T-helper 9 cell (primary cell): ENCODE results near the gene RNF207.

Source experiments
- DNase-seq: peaks from one replicate; pipeline ENCODE4 v3.0.0-alpha.2; 2020

Gene RNF207

GRCh38 chr1:6174621-6175410, 31.1 kb upstream of the RNF207 start:
- no peak for DNase-seq

GRCh38 chr1:6175411-6175828, 30.5 kb upstream of the RNF207 start:
- DNase-seq = no peak

GRCh38 chr1:6176779-6177178, 29.1 kb upstream of the RNF207 start:
- DNase-seq = no peak

GRCh38 chr1:6177681-6178380, 28.1 kb upstream of the RNF207 start:
- no peak for DNase-seq

GRCh38 chr1:6178751-6179563, 27.0 kb upstream of the RNF207 start:
- DNase-seq = no peak

GRCh38 chr1:6179564-6180175, 26.2 kb upstream of the RNF207 start:
- DNase-seq = no peak

GRCh38 chr1:6180268-6180706, 25.6 kb upstream of the RNF207 start, which contains the start of gene CHD5:
CHD5 (minus strand) TSS chr1:6180321; CDS start chr1:6180023, 298 bp downstream.
- no peak for DNase-seq

GRCh38 chr1:6180707-6181311, 25.1 kb upstream of the RNF207 start:
- no peak for DNase-seq

- DNase-seq = no peak
These were observed 24.6 kb upstream of the RNF207 start for GRCh38 chr1:6181347-6181770.

- DNase-seq = no peak
These were observed 22.4 kb upstream of the RNF207 start for GRCh38 chr1:6183520-6183989.

- DNase-seq = no peak
These were observed 21.7 kb upstream of the RNF207 start for GRCh38 chr1:6184083-6184783.

- DNase-seq = no peak
These were observed 20.8 kb upstream of the RNF207 start for GRCh38 chr1:6185151-6185550.

- no peak for DNase-seq
These were observed 20.1 kb upstream of the RNF207 start for GRCh38 chr1:6185635-6186382.

- no peak for DNase-seq
These were observed 17.5 kb upstream of the RNF207 start for GRCh38 chr1:6188466-6188865.

GRCh38 chr1:6191968-6192367, 14.0 kb upstream of the RNF207 start:
- DNase-seq = no peak

- no peak for DNase-seq
These were observed 8.0 kb upstream of the RNF207 start for GRCh38 chr1:6197746-6198427.

- DNase-seq = no peak
These were observed 7.1 kb upstream of the RNF207 start for GRCh38 chr1:6198646-6199297.

GRCh38 chr1:6199298-6200187, 6.4 kb upstream of the RNF207 start, which contains the start of gene RPL22:
RPL22 (minus strand) TSS chr1:6199595; CDS start chr1:6199573, 22 bp downstream.
- peak; percentile 91 for DNase-seq
